B cell (primary cell): ENCODE measurements around the gene TMEM139. TPM values are rescaled to one million over a fixed set of nuclear protein-coding genes. Genes with fewer than 3 reads are reported as not detected.

Source experiments
- ATAC-seq: fragments of 200-7000 bp; cut with Tn5 transposase; one replicate; pipeline ENCODE4 v1.10.0; 2021; ENCODE audit warnings: low read depth, mild to moderate bottlenecking, moderate number of reproducible peaks, moderate library complexity
- CTCF ChIA-PET: fragments of 350-600 bp; sonication (Branson Sonifier 250); formaldehyde crosslinking; loops from one replicate; lab custom pipeline; 2021; ENCODE audit warnings: antibody characterized with exemption, inconsistent platforms; lab: Charles Lee
- POLR2A ChIA-PET: fragments of 350-600 bp; sonication (Branson Sonifier 250); formaldehyde crosslinking; loops from one replicate; lab custom pipeline; 2021; ENCODE audit warnings: antibody characterized with exemption; lab: Charles Lee
- DNase-seq: peaks from one replicate; pipeline ENCODE4 v3.0.0; 2013
- H2AFZ ChIP-seq: 2 replicates; pipeline ENCODE4 v1.6.1; 2012; ENCODE audit warnings: mild to moderate bottlenecking, low read depth, low read length; ENCODE audit not compliant: insufficient read depth, poor library complexity, severe bottlenecking
- H3K27ac ChIP-seq, 2 donors: 1 replicate in 1 of 2; 2 replicates in 1 of 2; pipeline ENCODE4 v1.5.1; 2012 to 2013; ENCODE audit warnings: low read length in 2 of 2, mild to moderate bottlenecking in 2 of 2, moderate library complexity in 1 of 2
- H3K27me3 ChIP-seq, 4 experiments: fragments of 200-600 bp in 1 of 4; sonication (generic) in 1 of 4; replicated peaks in 1 of 4; 1 replicate in 2 of 4; 2 replicates in 2 of 4; pipeline versions ENCODE4 v1.6.1 to v1.7.0; 2013 to 2016; ENCODE audit warnings: low read length in 3 of 4, mild to moderate bottlenecking in 2 of 4, mixed read lengths in 1 of 4, moderate library complexity in 1 of 4; ENCODE audit not compliant: insufficient read depth in 4 of 4, control insufficient read depth in 3 of 4; ENCODE audit errors: control extremely low read depth in 1 of 4
- H3K36me3 ChIP-seq, 2 experiments: replicated peaks in 1 of 2; 1 replicate in 1 of 2; 2 replicates in 1 of 2; pipeline versions ENCODE4 v1.6.1 to v1.7.1; 2013; ENCODE audit warnings: low read length in 1 of 2; ENCODE audit not compliant: insufficient read depth in 2 of 2, control insufficient read depth in 1 of 2; ENCODE audit errors: control extremely low read depth in 1 of 2, extremely low read depth in 1 of 2
- H3K4me1 ChIP-seq, 2 donors: fragments of 200-600 bp in 1 of 2; sonication (generic) in 1 of 2; 1 replicate in 1 of 2; 2 replicates in 1 of 2; pipeline versions ENCODE4 v1.5.1 to v1.6.1; 2013 to 2017; ENCODE audit warnings: low read length in 2 of 2; ENCODE audit not compliant: control insufficient read depth in 2 of 2, insufficient read depth in 2 of 2
- H3K4me2 ChIP-seq: replicated peaks from 2 replicates; pipeline ENCODE3; 2012; ENCODE audit warnings: mild to moderate bottlenecking, low read depth, low read length; ENCODE audit not compliant: poor library complexity, severe bottlenecking
- H3K4me3 ChIP-seq, 5 experiments: fragments of 200-600 bp in 1 of 5; sonication (generic) in 1 of 5; 1 replicate in 3 of 5; 2 replicates in 2 of 5; pipeline versions ENCODE4 v1.5.1 to v1.7.0; 2011 to 2016; ENCODE audit warnings: low read length in 4 of 5, mild to moderate bottlenecking in 4 of 5, low read depth in 2 of 5, control low read depth in 1 of 5, moderate library complexity in 1 of 5; ENCODE audit not compliant: insufficient read depth in 1 of 5; ENCODE audit errors: control extremely low read depth in 1 of 5, extremely low read depth in 1 of 5
- H3K79me2 ChIP-seq: fragments of 200-600 bp; sonication (generic); one replicate; pipeline ENCODE4 v1.6.0; 2016; ENCODE audit warnings: low read length; ENCODE audit not compliant: control insufficient read depth, insufficient read depth
- H3K9ac ChIP-seq: fragments of 200-600 bp; sonication (generic); 2 replicates; pipeline ENCODE4 v1.6.1; 2017; ENCODE audit warnings: mild to moderate bottlenecking, low read length, moderate library complexity
- H3K9me3 ChIP-seq, 3 donors: one replicate each; pipeline versions ENCODE4 v1.6.1 to v1.7.1; 2013; ENCODE audit warnings: low read length in 2 of 3; ENCODE audit not compliant: control insufficient read depth in 2 of 3, insufficient read depth in 1 of 3; ENCODE audit errors: control extremely low read depth in 1 of 3
- H4K20me1 ChIP-seq: 2 replicates; pipeline ENCODE4 v1.6.0; 2012; ENCODE audit warnings: mild to moderate bottlenecking, low read length; ENCODE audit not compliant: insufficient read depth, control insufficient read depth, poor library complexity, severe bottlenecking
- H3K27ac Mint-ChIP-seq: one replicate; pipeline ENCODE4 v1.8.0; 2021; ENCODE audit warnings: mixed read lengths
- H3K27me3 Mint-ChIP-seq: one replicate; pipeline ENCODE4 v1.8.0; 2021; ENCODE audit warnings: mixed read lengths
- H3K4me1 Mint-ChIP-seq: one replicate; pipeline ENCODE4 v1.8.0; 2021; ENCODE audit warnings: mixed read lengths
- H3K4me3 Mint-ChIP-seq: one replicate; pipeline ENCODE4 v1.8.0; 2021; ENCODE audit warnings: mixed read lengths
- H3K9me3 Mint-ChIP-seq: one replicate; pipeline ENCODE4 v1.8.0; 2022; ENCODE audit warnings: mixed read lengths; ENCODE audit not compliant: insufficient read depth
- EZH2 ChIP-seq: IDR thresholded peaks from 2 replicates; pipeline ENCODE4 v1.6.1; 2012; ENCODE audit warnings: borderline replicate concordance, low read depth, mild to moderate bottlenecking, moderate library complexity, low read length; ENCODE audit not compliant: insufficient read depth, poor library complexity, severe bottlenecking
- WGBS: methylation state at CpG from one replicate; pipeline ENCODE4 v1.1.5; 2013; ENCODE audit warnings: missing lambda C conversion rate; ENCODE audit not compliant: insufficient coverage; 5-methylcytosine and 5-hydroxymethylcytosine counted together
- intact Hi-C: fragments of 100-400 bp; cut with micrococcal nuclease; formaldehyde crosslinking; loops from one replicate; pipeline ENCODE4 v1.10.0; 2022
- polyA plus RNA-seq: library from polyadenylated mRNA; depleted of rRNA; stranded (reverse); fragments of >200 nt; gene quantifications from 2 replicates; pipeline ENCODE4 v1.2.3, GENCODE V29; 2012
- total RNA-seq, 2 donors: library from RNA; stranded (reverse); fragments of 120-200 nt in 1 of 2; gene quantifications; 1 replicate in 1 of 2; 2 replicates in 1 of 2; pipeline versions ENCODE4 v1.2.3 to v1.2.4, GENCODE V29; 2013 to 2022
- TF ChIP-seq, protein P1 (sequence below): fragments of 200-600 bp; IDR thresholded peaks from one replicate; pipeline ENCODE4 v1.8.0; 2022; ENCODE audit warnings: antibody characterized with exemption, mild to moderate bottlenecking

The TMEM139 gene
- total and polyA plus RNA-seq, 2 donors (not counting 1 experiment from before 2014, with no cell fraction given) = 0.12 TPM; not detected in 1

DNA sequence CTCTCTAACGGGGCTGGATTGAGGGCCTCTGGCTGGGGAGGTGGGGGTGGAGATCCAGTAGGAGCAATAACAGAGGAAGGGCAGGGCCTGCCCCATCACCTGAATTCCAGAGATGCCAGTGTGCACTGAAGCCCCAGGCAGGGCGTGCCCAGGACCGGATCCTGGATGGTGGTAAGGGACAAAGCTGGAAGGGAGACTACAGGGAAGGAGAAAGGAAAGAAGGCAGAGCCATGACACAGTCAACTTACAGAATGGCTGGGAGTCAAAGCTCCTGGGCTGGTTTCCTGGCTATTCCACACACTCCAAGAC, 666 bp downstream of the TMEM139 start:
- Mint-ChIP-seq H3K4me1 (peaks cover 50% of the 10 kb centered on the region), H3K27me3 (no peaks in the 10 kb centered on the region), H3K9me3 (no peaks in the 10 kb centered on the region), H3K4me3 (no peak overlapping the region), H3K27ac (peak overlapping the region; percentile 51)
- H3K27ac ChIP-seq = no peak overlapping the region
- peaks cover 22% of the 10 kb centered on the region for H4K20me1 ChIP-seq
- H3K4me3 ChIP-seq = no peak overlapping the region
- H3K27me3 ChIP-seq = no peaks in the 10 kb centered on the region
- no peak overlapping the region for H2AFZ ChIP-seq
- H3K79me2 ChIP-seq = peaks cover 21% of the 10 kb centered on the region
- intact Hi-C loops = loop anchor here (5.0 kb wide), 2 partner anchors 478 to 617 kb away; partner anchors contain the start of gene TCAF1
- DNase-seq (no peak), ATAC-seq (no peak)
- H3K9me3 ChIP-seq = peaks cover 0 to 6% (median 0%) of the 10 kb centered on the region in 3 donors
- ChIA-PET CTCF (interaction anchor here (1.1 kb wide), 1 partner anchor 45 kb away, joined by 5 read pairs; no protein-coding TSS in a partner anchor), POLR2A (interaction anchor here (0.7 kb wide), 1 partner anchor 398 kb away, joined by 4 read pairs; no protein-coding TSS in a partner anchor)
- no peaks in the 10 kb centered on the region for H3K36me3 ChIP-seq
- peaks cover 36 to 37% of the 10 kb centered on the region in 2 donors for H3K4me1 ChIP-seq
- 60% methylated on average over 1 of the region's 3 CpGs for WGBS
- no peak for TF ChIP-seq EZH2
- TF ChIP-seq, protein P1, sequence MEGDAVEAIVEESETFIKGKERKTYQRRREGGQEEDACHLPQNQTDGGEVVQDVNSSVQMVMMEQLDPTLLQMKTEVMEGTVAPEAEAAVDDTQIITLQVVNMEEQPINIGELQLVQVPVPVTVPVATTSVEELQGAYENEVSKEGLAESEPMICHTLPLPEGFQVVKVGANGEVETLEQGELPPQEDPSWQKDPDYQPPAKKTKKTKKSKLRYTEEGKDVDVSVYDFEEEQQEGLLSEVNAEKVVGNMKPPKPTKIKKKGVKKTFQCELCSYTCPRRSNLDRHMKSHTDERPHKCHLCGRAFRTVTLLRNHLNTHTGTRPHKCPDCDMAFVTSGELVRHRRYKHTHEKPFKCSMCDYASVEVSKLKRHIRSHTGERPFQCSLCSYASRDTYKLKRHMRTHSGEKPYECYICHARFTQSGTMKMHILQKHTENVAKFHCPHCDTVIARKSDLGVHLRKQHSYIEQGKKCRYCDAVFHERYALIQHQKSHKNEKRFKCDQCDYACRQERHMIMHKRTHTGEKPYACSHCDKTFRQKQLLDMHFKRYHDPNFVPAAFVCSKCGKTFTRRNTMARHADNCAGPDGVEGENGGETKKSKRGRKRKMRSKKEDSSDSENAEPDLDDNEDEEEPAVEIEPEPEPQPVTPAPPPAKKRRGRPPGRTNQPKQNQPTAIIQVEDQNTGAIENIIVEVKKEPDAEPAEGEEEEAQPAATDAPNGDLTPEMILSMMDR = no peak
- H3K9ac ChIP-seq = no peak overlapping the region
- no peak overlapping the region for H3K4me2 ChIP-seq

DNA sequence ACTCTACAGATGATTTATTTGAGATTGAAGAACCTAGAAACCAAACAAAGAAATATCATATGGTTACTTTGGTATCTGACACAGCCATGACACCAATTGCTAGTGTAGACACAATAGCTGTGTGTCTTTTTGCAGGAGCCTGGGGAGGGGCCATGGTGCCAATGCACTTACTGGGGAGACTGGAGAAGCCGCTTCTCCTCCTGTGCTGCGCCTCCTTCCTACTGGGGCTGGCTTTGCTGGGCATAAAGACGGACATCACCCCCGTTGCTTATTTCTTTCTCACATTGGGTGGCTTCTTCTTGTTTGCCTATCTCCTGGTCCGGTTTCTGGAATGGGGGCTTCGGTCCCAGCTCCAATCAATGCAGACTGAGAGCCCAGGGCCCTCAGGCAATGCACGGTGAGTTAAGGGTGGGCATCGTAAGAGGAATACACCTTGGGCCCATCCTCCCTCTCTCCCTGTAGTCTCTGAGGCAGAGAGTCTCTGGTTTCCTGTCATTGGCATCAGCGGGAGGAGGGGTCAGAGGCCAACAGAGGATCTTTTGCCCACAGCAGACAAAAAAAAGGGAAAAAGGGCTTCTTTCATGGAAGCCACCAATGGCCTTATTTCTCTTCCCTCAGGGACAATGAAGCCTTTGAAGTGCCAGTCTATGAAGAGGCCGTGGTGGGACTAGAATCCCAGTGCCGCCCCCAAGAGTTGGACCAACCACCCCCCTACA, 1.2 kb downstream of the TMEM139 start:
- TF ChIP-seq, protein P1 = no peak
- TF ChIP-seq EZH2 = no peak
- Mint-ChIP-seq H3K9me3 (no peaks in the 10 kb centered on the region), H3K27ac (no peak overlapping the region), H3K4me3 (no peak overlapping the region), H3K4me1 (peaks cover 51% of the 10 kb centered on the region), H3K27me3 (no peaks in the 10 kb centered on the region)
- ChIA-PET CTCF (interaction anchor here (1.1 to 1.2 kb wide), 2 partner anchors 14 to 45 kb away, joined by 3 to 5 read pairs; no protein-coding TSS in a partner anchor), POLR2A (interaction anchor here (0.7 to 1.4 kb wide), 2 partner anchors 96 to 398 kb away, joined by 4 to 5 read pairs; partner anchors contain the start of gene ZYX)
- Histone ChIP-seq H4K20me1 (peaks cover 28% of the 10 kb centered on the region), H3K4me1 (peaks cover 41 to 42% of the 10 kb centered on the region in 2 donors), H3K79me2 (peaks cover 27% of the 10 kb centered on the region), H3K4me2 (no peak overlapping the region), H3K9me3 (peaks cover 0 to 6% (median 0%) of the 10 kb centered on the region in 3 donors), H3K36me3 (peaks cover 0 to under 1% of the 10 kb centered on the region in 2 experiments), H3K9ac (no peak overlapping the region), H3K27ac (no peak overlapping the region), H3K4me3 (no peak overlapping the region), H3K27me3 (no peaks in the 10 kb centered on the region), H2AFZ (no peak overlapping the region)
- 100% methylated on average over 9 of the region's 11 CpGs for WGBS
- no peak for DNase-seq
- intact Hi-C loops = loop anchor here (5.0 kb wide), 2 partner anchors 479 to 616 kb away; partner anchors contain the start of gene TCAF1
- ATAC-seq = no peak
